Limb (tissue), 2 donors: ENCODE data around the gene CHRNA5.
"Not testable (repeated sequence)": the region's sequence is repeated elsewhere in the genome, so short reads cannot be mapped to it uniquely, and the experiment has no call there.

Experiments
- DNase-seq, 2 donors: peaks; one replicate each; pipeline ENCODE4 v3.0.0-alpha.2; 2016; ENCODE audit errors: extremely low spot score in 2 of 2

Gene CHRNA5

DNA sequence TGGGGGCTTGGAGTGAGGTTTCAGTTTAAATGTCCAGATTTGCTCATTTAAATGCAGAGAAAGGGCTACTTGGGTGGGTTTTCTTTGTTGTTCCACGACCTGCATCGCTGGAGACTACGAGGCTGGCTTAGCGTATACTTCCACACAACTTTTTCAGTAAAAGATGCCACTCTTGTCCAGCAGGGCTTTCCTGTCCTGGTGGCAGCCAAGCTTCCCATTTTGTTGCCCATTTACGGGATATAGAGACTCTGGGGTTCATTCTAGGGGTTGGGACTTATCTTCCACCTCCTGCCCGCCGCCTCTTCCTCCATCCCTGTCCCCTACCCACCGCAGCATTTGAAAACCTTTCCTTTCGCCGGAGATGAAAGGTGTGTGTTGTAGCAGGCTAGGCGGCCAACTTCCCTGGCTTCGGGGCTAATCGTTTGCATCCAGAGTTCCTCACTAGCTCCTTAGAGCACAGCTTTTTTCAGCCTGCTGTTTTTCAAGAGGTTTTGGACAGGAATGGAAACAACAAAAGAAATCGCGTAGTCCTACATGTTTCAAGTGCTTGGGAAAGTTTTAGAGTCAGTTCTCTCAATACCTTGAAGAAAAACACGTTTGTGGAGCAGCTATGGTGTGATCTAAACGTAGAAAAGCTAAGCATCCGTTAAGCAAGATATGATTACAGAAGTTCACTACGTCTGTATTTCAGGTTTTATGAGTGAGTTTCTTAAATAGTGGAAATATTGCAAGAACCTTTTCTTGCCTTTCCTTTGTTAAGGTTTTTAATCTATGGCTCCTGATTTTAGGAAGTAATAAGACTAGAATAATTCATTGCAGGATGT, 843 bp downstream of the CHRNA5 start:
- DNase-seq, result peak in 1 of 2 donors; percentile 39

DNA sequence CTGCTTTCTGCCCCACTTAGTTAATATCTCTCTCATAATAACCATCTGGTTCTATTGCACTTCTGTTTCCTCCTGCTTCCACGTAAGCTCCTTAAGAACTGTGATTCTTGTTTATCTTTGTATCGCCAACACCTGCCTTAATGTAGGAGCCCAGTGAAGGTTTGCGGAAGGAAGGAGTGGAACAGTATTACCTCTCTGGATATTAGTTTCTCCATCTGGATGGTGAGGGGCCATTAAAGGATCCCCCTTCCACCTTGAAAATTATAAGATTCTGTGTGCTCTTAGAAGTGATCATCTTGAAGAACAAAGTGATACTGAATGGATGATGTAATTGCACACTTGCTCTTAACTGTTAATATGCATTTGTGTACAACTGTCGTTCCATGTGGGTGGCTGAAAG, 2.2 kb downstream of the CHRNA5 start:
- no peak for DNase-seq

DNA sequence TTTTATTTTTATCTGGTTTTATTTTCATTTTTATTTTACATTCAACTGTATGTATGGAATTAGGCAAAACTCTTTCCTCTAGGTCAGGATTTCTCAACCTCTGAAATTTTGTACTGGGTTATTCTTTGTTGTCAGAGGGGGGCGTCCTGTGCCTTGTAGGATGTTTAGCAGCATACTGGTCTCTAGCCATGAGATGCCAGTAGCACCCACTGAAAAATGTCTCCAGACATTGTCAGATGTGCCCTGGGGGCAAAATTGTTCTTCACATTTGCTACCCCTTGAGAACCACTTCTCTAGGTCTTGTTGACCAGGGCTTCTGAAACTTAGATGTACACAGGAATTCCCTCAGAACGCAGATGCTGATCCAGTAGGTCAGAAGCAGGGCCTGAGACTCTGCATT, 5.4 kb downstream of the CHRNA5 start:
- DNase-seq, result no peak

DNA sequence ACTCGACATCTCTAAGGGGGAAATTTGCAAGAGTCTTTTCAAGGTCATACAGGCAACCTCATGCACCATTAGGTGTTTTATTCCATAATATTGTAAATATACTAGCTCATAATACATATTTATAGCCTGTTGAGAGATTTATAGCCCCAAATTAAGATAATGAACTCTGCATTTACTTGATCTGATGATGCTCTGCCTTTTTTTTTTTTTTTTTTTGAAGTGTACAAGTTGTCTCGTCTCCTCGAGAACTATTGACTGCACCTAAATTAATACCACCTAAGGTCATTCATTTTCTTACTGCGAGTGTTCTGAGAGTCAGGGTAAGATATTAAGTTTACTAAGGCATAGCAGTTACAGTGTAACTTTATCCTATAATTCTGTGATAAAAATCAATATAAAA, 6.1 kb downstream of the CHRNA5 start:
- no peak for DNase-seq

DNA sequence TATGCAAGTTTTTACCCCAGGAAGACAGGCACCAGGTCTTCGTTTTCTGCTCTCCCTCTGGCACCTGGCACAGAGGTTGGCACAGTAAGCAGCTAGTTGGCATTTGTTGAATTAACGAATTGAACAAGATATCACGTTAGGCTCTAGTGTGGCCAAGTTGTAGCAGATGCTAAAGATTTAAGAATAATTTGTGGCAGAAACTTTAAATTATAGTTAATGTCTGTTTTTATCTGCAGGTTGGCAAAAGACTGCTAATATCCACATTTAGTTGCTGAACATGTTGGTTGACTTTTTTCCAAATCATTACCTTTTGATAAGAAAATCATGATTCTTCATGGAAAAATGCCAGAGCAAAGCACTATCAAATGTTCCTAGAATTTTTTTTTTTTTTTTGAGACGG, 8.1 kb downstream of the CHRNA5 start:
- no peak for DNase-seq

DNA sequence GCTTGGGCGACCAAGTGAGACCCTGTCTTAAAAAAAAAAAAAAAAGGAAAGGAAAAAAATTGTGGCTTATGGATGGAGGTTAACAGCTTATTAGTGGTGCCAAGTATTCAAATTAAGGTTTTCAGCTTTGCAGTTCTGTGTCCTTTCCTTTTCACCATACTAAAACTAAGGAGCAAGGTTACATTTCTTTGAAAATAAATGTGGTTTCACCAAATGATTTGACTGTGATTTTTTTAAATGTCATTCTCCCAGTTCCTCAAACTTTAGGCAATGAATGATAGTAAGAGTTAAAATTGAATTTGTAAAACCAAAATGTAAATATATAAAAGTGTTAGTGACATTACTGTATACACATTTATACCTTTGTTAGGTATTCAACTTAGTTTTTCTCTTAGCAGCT, 9.6 kb downstream of the CHRNA5 start:
- no peak for DNase-seq

DNA sequence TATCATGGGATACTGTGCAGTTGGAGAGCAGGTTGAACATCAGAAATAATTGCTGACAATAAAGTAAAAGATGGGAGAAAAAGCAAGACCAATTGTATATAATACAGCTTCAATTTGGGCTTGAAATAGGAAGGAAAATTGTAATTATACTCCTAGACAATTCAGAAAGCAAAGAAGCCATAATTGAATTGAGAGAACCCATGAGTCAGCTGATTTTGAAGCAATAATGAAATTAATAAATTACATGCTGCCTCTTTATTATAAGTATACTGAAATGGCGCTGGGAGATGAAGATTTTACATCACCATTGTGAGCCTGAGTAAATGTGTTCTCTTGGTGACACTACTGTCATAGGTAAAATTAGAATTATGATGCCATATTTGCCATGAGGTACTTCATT, 32.3 kb downstream of the CHRNA5 start:
- no peak for DNase-seq

DNA sequence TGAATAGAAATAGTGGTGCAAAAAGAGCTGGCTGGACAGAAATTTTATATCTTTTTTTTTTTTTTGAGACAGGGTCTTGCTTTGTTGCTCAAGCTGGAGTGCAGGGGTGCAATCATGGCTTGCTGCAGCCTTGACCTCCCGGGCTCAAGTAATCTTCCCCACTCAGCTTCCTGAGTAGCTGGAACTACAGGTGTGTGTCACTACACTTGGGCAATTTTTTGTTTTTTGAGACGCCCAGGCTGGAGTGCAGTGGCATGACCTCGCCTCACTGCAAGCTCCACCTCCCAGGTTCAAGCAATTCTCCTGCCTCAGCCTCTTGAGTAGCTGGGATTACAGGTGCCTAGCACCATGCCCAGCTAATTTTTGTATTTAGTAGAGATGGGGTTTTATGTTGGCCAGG, 33.0 kb downstream of the CHRNA5 start:
- DNase-seq, result no peak

DNA sequence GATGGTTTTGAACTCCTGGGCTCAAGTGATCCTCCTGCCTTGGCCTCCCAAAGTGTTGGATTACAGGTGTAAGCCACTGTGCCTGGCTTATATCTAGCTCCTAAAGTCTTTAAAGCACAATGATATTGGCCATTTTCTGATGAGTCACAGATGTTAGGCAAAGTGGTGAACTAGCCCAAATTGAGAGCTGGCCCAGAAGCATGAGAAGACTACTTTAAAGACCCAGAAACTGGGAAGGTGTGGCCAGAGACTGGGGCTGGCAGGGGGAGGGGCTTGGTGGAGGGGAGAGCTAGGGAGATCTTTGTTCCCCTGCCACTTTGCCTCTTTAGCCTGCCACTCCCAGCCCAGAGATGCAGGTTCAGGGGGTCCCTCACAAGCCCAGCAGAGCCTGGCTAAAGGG, 33.9 kb downstream of the CHRNA5 start:
- DNase-seq, result no peak

DNA sequence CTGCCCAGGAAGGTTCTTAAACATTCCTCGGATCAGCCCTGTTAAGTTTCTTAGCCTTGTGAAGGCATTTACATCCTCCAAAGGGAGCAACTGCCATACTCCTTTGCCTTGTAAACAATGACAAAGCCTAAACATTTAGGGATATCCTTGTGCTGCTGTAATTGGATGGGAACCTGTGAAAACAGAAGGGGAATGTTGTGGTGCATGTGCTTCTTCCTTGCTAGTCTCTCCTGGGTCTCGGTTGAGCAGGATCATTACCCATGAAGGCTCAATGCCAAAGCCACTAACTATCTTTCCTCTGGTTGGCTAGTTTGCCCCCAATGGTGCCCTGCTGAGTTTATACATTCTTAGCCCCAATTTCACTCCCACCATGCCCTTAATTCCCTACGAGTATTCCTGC, 38.1 kb downstream of the CHRNA5 start:
- no peak for DNase-seq

DNA sequence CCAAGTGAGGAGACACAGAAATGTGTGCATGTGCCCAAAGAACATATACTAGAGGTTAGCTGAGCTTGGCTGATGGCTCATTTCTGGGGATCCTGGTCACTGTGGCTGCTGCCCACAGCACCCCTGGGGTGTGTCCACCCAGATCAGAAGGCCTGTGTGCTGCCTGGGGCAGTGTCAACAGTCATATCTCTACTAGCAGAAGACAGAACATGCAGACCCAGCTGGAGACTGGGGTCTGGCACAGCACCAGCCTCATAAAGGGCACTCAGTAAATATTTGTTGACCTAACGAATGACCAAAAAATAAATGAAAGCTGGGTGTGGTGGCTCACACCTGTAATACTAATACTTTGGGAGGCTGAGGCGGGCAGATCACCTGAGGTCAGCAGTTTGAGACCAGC, 39.1 kb downstream of the CHRNA5 start:
- DNase-seq, result no peak

DNA sequence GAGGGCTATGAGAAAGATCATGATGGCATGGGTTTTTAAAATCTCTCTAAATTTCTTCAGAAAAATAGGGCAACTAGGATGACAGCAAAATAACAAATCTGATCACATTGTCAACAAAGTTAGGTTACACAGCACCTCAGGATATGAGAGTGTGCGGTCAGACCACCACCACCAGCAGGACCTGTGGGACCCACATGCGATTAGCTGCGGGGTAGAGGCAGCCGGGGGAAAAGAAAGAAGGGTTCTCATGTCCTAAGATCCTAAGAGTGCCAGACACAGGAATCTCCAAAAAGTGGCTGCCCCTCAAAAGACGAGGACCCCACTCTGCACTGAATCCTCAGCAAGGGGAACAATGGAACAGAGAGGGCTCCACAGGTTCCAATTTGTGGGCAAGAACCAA, 39.9 kb downstream of the CHRNA5 start:
- DNase-seq, result no peak

DNA sequence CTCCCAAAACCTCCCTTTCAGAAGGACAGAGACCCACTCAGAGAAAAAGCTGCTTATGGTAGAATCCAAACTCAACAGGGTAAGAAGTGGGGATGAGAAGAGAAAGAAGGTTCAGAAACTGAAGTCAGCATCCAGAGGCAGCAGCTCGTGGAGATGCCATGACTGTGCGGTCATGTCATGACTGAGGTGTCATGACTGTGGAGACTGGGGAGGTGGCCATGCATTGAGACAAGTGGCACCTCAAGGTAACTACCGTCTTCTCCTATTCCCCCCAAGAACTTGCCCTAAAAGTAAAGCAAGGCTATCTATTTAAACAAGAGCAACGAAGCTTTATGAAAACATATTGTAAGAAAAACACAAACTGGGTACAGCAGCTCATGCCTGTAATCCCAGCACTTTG, 40.4 kb downstream of the CHRNA5 start:
- no peak for DNase-seq

DNA sequence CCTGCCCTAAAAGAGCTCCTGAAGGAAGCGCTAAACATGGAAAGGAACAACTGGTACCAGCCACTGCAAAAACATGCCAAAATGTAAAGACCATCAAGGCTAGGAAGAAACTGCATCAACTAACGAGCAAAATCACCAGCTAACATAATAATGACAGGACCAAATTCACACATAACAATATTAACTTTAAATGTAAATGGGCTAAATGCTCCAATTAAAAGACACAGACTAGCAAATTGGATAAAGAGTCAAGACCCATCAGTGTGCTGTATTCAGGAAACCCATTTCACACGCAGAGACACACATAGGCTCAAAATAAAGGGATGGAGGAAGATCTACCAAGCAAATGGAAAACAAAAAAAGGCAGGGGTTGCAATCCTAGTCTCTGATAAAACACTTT, 44.2 kb downstream of the CHRNA5 start:
- DNase-seq, result not testable (repeated sequence)

DNA sequence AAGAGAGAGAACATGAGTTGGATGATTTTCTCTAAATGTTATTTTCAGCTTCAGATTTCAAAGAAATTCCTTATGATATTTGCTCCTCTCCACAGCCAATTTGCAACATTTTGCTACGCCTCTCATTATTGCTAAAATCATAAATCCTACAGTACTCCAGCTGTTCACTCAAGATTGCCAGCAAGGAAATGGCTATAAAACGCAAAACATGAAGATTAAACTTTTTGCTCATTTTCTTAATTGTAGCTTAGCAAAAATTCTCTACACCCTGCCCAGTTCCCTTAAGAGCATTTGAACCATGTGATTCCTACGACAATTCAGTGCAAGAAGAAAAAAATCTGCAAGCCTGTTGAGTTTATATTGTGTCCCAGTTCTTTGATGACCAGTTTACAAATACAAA, 48.7 kb downstream of the CHRNA5 start:
- no peak for DNase-seq

DNA sequence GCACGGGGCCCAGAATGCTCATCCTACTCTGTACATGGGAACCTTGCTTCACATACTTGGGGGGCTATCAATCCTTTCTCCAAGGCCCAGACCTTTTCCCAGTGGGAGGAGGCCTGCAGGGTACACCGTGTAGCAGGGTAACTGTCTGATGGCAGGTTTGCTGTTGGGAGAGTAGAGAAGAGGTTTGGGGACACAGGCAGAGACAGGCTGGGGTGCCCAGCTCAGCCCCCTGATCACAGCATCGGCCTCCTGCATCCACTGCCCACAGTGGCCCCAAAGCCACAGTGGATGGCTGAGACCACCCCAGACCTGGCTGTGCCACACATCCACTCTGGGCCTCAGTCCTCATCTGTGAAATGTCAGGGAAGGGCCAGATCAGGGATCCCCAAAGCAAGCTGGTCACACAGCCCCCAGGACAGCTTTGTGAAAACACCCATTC, 49.9 kb downstream of the CHRNA5 start:
- DNase-seq, result no peak

DNA sequence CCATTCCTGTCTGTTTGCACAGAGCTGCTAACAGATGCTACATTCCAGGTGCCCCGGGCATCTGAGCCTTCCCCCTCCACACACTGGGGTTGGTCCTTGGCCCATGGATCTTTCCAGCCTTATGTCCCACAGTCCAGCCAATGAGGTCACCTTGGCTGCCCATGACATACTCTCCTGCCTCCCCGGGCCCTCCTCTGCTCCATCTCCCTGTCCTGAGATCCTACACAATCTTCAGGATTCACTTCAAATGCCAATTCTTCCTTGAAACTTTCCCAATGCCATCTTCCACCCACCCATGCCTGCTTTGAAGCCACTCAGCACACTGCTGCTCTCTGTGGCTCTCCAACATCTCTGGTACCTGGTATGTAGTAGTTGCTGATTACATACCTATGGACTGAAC, 51.2 kb downstream of the CHRNA5 start:
- DNase-seq, result no peak

DNA sequence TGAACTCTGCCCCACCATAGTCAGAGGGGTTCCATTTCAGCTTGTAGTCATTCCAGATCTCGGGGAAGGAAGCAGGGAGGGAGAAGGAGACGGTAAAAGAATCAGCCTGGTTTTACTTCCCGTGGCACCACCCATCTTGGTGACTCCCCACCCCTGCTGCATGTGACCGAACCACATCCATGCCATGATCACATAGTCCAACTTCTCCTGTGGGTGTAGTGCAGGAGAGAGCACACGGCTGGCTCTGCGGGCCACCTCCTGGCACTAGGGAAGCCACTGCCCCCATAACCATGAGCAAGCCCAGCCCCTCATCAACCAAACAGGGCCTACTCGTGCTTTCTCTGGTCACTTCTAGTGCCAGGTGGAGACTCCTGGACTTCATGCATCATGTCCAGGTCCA, 51.8 kb downstream of the CHRNA5 start:
- no peak for DNase-seq

DNA sequence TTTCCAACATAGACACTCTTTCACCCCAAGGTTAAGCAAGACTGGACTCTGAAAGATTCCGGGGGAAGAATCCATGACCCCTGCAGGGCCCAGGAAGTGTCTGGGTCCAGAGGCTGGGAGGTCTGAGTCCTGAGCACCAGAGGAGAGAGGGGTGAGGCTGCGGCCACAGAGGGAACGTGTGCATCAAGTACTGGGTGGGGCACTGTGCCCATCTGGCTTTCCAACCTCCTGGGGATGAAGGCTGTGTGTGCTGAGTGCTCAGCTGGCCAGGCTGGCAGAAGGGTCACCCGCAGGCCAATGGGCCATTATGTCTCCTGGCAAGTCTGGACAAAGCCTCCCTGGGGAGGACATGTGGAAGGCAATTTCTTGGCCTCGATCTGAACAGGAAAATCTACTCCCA, 52.2 kb downstream of the CHRNA5 start:
- DNase-seq, result no peak

DNA sequence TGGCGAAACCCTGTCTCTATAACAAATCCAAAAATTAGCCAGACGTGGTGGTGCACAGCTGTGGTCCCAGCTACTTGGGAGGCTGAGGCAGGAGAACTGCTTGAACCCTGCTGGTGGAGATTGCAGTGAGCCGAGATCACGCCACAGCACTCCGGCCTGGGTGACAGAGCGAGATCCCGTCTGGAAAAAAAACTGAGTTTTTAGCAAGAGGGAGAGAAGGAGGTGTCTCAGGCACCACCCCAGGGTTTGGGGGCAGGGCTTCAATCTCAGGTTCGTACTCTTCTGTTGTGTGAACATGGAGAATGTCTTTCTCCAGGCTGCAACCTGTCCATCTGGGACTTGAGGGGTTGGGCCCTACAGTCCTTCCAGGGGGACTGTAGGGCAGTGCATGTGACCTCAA, 52.7 kb downstream of the CHRNA5 start:
- DNase-seq, result no peak

DNA sequence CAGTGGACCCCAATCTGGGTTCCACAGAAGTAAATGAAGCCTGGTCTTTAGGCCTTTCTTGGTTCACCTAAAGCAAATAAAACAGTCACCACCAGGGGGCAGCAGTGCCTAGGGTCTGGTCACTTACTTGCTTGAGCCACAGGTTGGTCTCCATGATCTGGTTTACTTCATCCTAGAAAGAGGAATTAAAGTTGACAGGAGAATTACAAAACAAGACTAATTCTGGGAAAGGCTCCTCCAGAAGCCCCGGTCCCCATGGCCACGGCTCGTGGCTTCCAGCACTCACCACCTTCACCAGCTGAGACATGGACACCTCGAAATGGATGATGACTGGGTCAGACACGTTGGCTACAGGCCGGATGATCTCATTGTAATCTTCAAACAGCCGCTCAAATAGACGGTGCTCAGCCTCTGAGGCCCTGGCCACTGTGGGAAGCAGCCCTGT, 53.2 kb downstream of the CHRNA5 start:
- DNase-seq, result peak; percentile 83 to 93

DNA sequence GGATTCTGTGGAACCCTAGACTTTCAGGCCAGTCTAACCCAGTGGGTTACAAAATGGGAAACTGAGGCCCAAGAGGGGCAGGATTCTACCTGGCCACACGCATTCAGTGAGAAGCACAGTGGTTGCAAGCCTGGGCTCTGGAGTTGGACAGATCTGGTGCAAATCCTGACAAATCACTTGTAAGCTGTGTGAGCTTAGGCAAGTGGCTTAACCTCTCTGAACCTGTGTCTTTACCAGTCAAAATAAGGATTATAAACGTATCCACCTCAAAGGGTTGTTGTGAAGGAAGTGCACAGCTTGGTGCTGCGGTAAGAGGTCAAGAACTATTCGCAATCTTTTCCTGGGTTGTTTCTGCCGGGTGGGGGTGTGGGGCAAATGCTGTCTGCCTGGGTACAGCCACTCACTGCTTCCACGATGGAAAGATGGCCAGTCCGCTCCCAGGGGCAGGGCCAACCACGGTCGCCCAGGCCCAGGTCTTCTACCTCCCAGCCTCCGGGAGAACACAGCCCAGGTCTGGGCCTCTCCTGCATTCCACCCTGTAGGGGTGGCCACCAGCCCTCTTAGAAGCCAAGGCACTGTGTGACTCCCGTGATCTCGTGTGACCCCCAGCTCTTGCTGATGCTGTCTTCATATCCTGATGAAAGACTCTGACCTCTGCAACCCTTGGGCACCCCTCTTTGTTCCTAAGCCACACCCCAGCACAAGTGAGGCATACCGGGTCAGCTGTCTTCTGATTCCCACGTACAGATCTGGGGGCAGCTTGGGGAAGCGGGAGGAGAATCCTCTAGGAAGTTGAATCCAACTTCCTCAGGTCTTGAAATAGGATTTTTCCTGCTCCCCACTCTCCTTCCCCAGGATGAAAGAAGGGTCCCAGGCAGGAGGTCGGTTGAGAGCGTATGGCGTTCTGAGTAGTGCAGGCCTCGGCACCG, 54.0 kb downstream of the CHRNA5 start:
- no peak for DNase-seq
